IPS DF 6.9 (cell line): Measurements from ENCODE around the gene ZDHHC14.
"Not testable (repeated sequence)": the region's sequence is repeated elsewhere in the genome, so short reads cannot be mapped to it uniquely, and the experiment has no call there.

Experiments used
- DNase-seq: peaks from one replicate; pipeline ENCODE4 v3.0.0-alpha.2; 2013; ENCODE audit warnings: low read depth, low spot score
- H3K27ac ChIP-seq: one replicate; pipeline ENCODE4 v1.5.1; 2013; ENCODE audit warnings: low read length, control low read depth
- H3K27me3 ChIP-seq: 2 replicates; pipeline ENCODE4 v1.6.1; 2013; ENCODE audit warnings: mild to moderate bottlenecking, low read length; ENCODE audit not compliant: control insufficient read depth, insufficient read depth
- H3K36me3 ChIP-seq: 2 replicates; pipeline ENCODE4 v1.6.1; 2013; ENCODE audit warnings: low read length; ENCODE audit not compliant: control insufficient read depth, insufficient read depth
- H3K4me1 ChIP-seq: 2 replicates; pipeline ENCODE4 v1.6.1; 2013; ENCODE audit warnings: low read length; ENCODE audit not compliant: control insufficient read depth, insufficient read depth
- H3K4me3 ChIP-seq: 2 replicates; pipeline ENCODE4 v1.5.1; 2013; ENCODE audit warnings: mild to moderate bottlenecking, low read length
- H3K9me3 ChIP-seq: 2 replicates; pipeline ENCODE4 v1.6.1; 2013; ENCODE audit warnings: low read length, inconsistent platforms; ENCODE audit not compliant: control insufficient read depth, insufficient read depth
- WGBS: extraction: QIAGEN DNeasy Blood & Tissue Kit; methylation state at CpG from one replicate; pipeline ENCODE4 v1.1.7; 2013; ENCODE audit warnings: mixed read lengths, missing lambda C conversion rate; ENCODE audit not compliant: insufficient read length, insufficient coverage; 5-methylcytosine and 5-hydroxymethylcytosine counted together

Gene ZDHHC14

GRCh38 chr6:157454762-157455714, 74.0 kb downstream of the ZDHHC14 start:
- DNase-seq = no peak
- H3K36me3 ChIP-seq = no peaks in the 10 kb centered on the region
- no peaks in the 10 kb centered on the region for H3K27me3 ChIP-seq
- no peaks in the 10 kb centered on the region for H3K4me1 ChIP-seq
- H3K27ac ChIP-seq = no peak overlapping the region
- H3K9me3 ChIP-seq = no peaks in the 10 kb centered on the region
- H3K4me3 ChIP-seq = no peak overlapping the region
- WGBS = no CpG with 5 or more reads among the region's 14 CpGs

- no peaks in the 10 kb centered on the region for H3K9me3 ChIP-seq
- no peak overlapping the region for H3K27ac ChIP-seq
- no peaks in the 10 kb centered on the region for H3K27me3 ChIP-seq
- no CpG with 5 or more reads among the region's 25 CpGs for WGBS
- H3K36me3 ChIP-seq = no peaks in the 10 kb centered on the region
- H3K4me3 ChIP-seq = no peak overlapping the region
- H3K4me1 ChIP-seq = no peaks in the 10 kb centered on the region
- no peak for DNase-seq
Measured at GRCh38 chr6:157455731-157456523, 74.9 kb downstream of the ZDHHC14 start.

- no peaks in the 10 kb centered on the region for H3K27me3 ChIP-seq
- H3K36me3 ChIP-seq = no peaks in the 10 kb centered on the region
- H3K9me3 ChIP-seq = no peaks in the 10 kb centered on the region
- no CpG with 5 or more reads among the region's 4 CpGs for WGBS
- no peak overlapping the region for H3K27ac ChIP-seq
- DNase-seq = no peak
- no peak overlapping the region for H3K4me3 ChIP-seq
- no peaks in the 10 kb centered on the region; the same call in 1 of the 2 replicates for H3K4me1 ChIP-seq
Measured at GRCh38 chr6:157456524-157456829, 75.5 kb downstream of the ZDHHC14 start.

- no peaks in the 10 kb centered on the region for H3K9me3 ChIP-seq
- no peaks in the 10 kb centered on the region; the same call in 1 of the 2 replicates for H3K4me1 ChIP-seq
- no peaks in the 10 kb centered on the region for H3K27me3 ChIP-seq
- 100% methylated on average over 1 of the region's 6 CpGs for WGBS
- H3K36me3 ChIP-seq = no peaks in the 10 kb centered on the region
- H3K4me3 ChIP-seq = no peak overlapping the region
- no peak overlapping the region for H3K27ac ChIP-seq
- no peak for DNase-seq
Measured at GRCh38 chr6:157457787-157458186, 76.8 kb downstream of the ZDHHC14 start.

GRCh38 chr6:157459327-157459726, 78.3 kb downstream of the ZDHHC14 start:
- Histone ChIP-seq H3K36me3 (no peaks in the 10 kb centered on the region), H3K4me3 (no peak overlapping the region), H3K27ac (no peak overlapping the region), H3K4me1 (no peaks in the 10 kb centered on the region; the same call in 1 of the 2 replicates), H3K27me3 (no peaks in the 10 kb centered on the region), H3K9me3 (no peaks in the 10 kb centered on the region)
- no peak for DNase-seq
- WGBS = no CpG with 5 or more reads among the region's 5 CpGs

- Histone ChIP-seq H3K4me3 (no peak overlapping the region), H3K9me3 (no peaks in the 10 kb centered on the region), H3K4me1 (peaks cover 3% of the 10 kb centered on the region), H3K27ac (no peak overlapping the region), H3K27me3 (no peaks in the 10 kb centered on the region), H3K36me3 (no peaks in the 10 kb centered on the region)
- no peak for DNase-seq
- no CpG with 5 or more reads among the region's 9 CpGs for WGBS
Measured at GRCh38 chr6:157460182-157460999, 79.4 kb downstream of the ZDHHC14 start.

GRCh38 chr6:157461000-157461915, 80.3 kb downstream of the ZDHHC14 start:
- Histone ChIP-seq H3K27ac (no peak overlapping the region), H3K36me3 (no peaks in the 10 kb centered on the region), H3K4me3 (no peak overlapping the region), H3K9me3 (no peaks in the 10 kb centered on the region), H3K4me1 (peaks cover 3% of the 10 kb centered on the region), H3K27me3 (no peaks in the 10 kb centered on the region)
- no CpG with 5 or more reads among the region's 17 CpGs for WGBS
- no peak for DNase-seq

GRCh38 chr6:157462956-157463742, 82.2 kb downstream of the ZDHHC14 start:
- H3K36me3 ChIP-seq = no peaks in the 10 kb centered on the region
- DNase-seq = no peak
- WGBS = no CpG with 5 or more reads among the region's 6 CpGs

GRCh38 chr6:157463743-157464135, 82.7 kb downstream of the ZDHHC14 start:
- H3K9me3 ChIP-seq, H3K4me3 ChIP-seq, DNase-seq, H3K36me3 ChIP-seq, H3K4me1 ChIP-seq, H3K27me3 ChIP-seq, H3K27ac ChIP-seq: not testable (repeated sequence)
- no CpG with 5 or more reads among the region's 4 CpGs for WGBS

More at GRCh38 chr6:157462956-157463742, 82.2 kb downstream of the ZDHHC14 start:
- Histone ChIP-seq H3K27me3 (no peaks in the 10 kb centered on the region), H3K27ac (no peak overlapping the region), H3K4me3 (no peak overlapping the region), H3K4me1 (peaks cover 3% of the 10 kb centered on the region), H3K9me3 (no peaks in the 10 kb centered on the region)
